ENCODE results near the gene PRKN.

DNA sequence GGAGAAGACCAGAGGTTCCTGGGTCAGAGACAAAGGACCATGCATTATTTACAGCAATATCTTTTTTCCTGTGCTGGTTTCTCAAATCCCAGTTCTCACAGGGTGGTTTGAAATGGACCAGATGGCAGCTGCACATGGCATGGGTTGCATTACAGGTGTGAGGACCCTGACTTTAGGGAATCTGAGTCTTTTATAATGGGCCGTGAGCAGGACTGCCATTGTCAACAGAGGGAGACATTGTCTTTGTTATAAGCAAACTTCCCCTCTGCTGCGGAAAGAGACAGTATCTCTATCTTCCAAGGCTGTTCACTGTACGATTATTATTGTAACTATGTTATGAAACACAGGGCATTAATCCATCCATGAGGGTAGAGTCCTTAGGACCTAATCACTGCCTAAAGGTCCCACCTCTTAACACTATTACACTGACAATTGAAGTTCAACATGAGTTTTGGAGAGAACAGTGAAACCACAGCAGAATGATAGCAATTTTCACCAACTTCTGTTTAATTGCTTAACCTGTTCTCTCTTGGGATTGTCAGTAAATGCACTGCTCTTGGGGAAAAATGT lies 1297.6 kb downstream of the PRKN start:
- no peak for TF ChIP-seq GATA2 (IDR thresholded peaks at IDR 0.05; ENCODE audit: low read depth, low read length)
- no peak for TF ChIP-seq GATA3 (IDR thresholded peaks at IDR 0.05; ENCODE audit: low read depth, low read length)
